Stimulated activated CD8-positive, alpha-beta memory T cell treated with anti-CD3 and anti-CD28 coated beads, Interleukin-15, amount 100 ng/mL, for 4 hours (primary cell): Measurements from ENCODE around the gene BPIFA1.

Source experiments
- DNase-seq, 2 donors: peaks; one replicate each; pipeline ENCODE4 v3.0.0-alpha.2; 2020; ENCODE audit warnings: low read depth in 2 of 2

BPIFA1 gene

GRCh38 chr20:33239979-33240736 lies 4.4 kb downstream of the BPIFA1 start:
- no peak for DNase-seq

GRCh38 chr20:33240923-33241322 lies 5.1 kb downstream of the BPIFA1 start:
- DNase-seq = no peak

- DNase-seq = no peak
Observed at GRCh38 chr20:33242319-33243100, 6.7 kb downstream of the BPIFA1 start.

GRCh38 chr20:33246077-33246476 lies 10.3 kb downstream of the BPIFA1 start:
- no peak for DNase-seq

- DNase-seq = no peak
Observed at GRCh38 chr20:33249456-33249855, 13.7 kb downstream of the BPIFA1 start.

GRCh38 chr20:33250666-33251065 lies 14.9 kb downstream of the BPIFA1 start:
- no peak for DNase-seq

- no peak for DNase-seq
Observed at GRCh38 chr20:33251496-33251895, 15.7 kb downstream of the BPIFA1 start.

GRCh38 chr20:33252460-33252859 lies 16.7 kb downstream of the BPIFA1 start:
- DNase-seq = no peak

- no peak for DNase-seq
Observed at GRCh38 chr20:33255005-33255404, 19.2 kb downstream of the BPIFA1 start.

- no peak for DNase-seq
Observed at GRCh38 chr20:33257237-33257636, 21.4 kb downstream of the BPIFA1 start.

- DNase-seq = no peak
Observed at GRCh38 chr20:33259371-33259770, 23.6 kb downstream of the BPIFA1 start.

- DNase-seq = no peak
Observed at GRCh38 chr20:33261465-33261864, 25.7 kb downstream of the BPIFA1 start.

GRCh38 chr20:33262658-33263065 lies 26.9 kb downstream of the BPIFA1 start:
- no peak for DNase-seq

- no peak for DNase-seq
Observed at GRCh38 chr20:33263784-33264183, 28.0 kb downstream of the BPIFA1 start.

- no peak for DNase-seq
Observed at GRCh38 chr20:33267701-33268100, 31.9 kb downstream of the BPIFA1 start.

- no peak for DNase-seq
Observed at GRCh38 chr20:33272155-33272873, 36.5 kb downstream of the BPIFA1 start.

- DNase-seq = no peak
Observed at GRCh38 chr20:33273117-33273851, 37.5 kb downstream of the BPIFA1 start.

- no peak for DNase-seq
Observed at GRCh38 chr20:33275215-33275614, 39.4 kb downstream of the BPIFA1 start.

GRCh38 chr20:33275871-33276270 lies 40.1 kb downstream of the BPIFA1 start:
- DNase-seq = no peak

- no peak for DNase-seq
Observed at GRCh38 chr20:33276303-33277113, 40.7 kb downstream of the BPIFA1 start.
